Measurements from ENCODE around the gene CORIN.

Gene CORIN

GRCh38 chr4:47686294-47686872, 151.5 kb downstream of the CORIN start:
- H3K27me3 ChIP-seq (replicated peaks; ENCODE audit: control insufficient read depth, insufficient read depth, low read length, poor library complexity, severe bottlenecking), result no peaks in the 10 kb centered on the region
- H3K36me3 ChIP-seq (ENCODE audit: control insufficient read depth, insufficient read depth, low read length), result no peaks in the 10 kb centered on the region
- DNase-seq, result peak; percentile 17 to 45 (median 18)
- H3K4me3 ChIP-seq (ENCODE audit: insufficient read depth, low read depth, low read length, poor library complexity, severe bottlenecking), result no peak overlapping the region
- H3K27ac ChIP-seq (ENCODE audit: insufficient read depth, low read length, poor library complexity, severe bottlenecking), result no peak overlapping the region
- H3K9me3 ChIP-seq (ENCODE audit: control insufficient read depth, low read length), result no peaks in the 10 kb centered on the region
- no peaks in the 10 kb centered on the region for H3K4me1 ChIP-seq (ENCODE audit: control insufficient read depth, insufficient read depth, low read length, poor library complexity, severe bottlenecking)

DNA sequence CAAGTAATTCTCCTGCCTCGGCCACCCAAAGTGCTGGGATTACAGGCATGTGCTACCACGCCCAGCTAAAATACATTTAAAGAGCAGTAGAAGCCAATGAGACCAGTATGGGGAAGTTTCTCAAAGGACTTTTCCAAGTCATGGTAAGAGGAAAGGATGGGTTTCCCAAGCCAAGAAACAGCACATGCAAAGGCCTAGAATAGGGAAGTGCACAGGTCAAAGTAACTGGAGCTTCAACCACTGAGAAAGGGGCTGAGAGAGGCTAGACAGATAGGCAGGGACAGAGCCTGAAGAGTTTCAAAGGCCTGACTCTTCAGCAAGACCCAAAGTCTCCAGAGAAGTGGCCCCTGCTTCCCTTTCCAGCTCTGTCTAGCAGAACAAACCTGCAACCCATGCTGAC, 162.1 kb downstream of the CORIN start:
- DNase-seq, result no peak
- H3K36me3 ChIP-seq (ENCODE audit: control insufficient read depth, insufficient read depth, low read length), result no peaks in the 10 kb centered on the region
- peaks cover 3% of the 10 kb centered on the region for H3K27me3 ChIP-seq (replicated peaks; ENCODE audit: control insufficient read depth, insufficient read depth, low read length, poor library complexity, severe bottlenecking)
- H3K9me3 ChIP-seq (ENCODE audit: control insufficient read depth, low read length), result no peaks in the 10 kb centered on the region
- no peak overlapping the region for H3K4me3 ChIP-seq (ENCODE audit: insufficient read depth, low read depth, low read length, poor library complexity, severe bottlenecking)
- H3K4me1 ChIP-seq (ENCODE audit: control insufficient read depth, insufficient read depth, low read length, poor library complexity, severe bottlenecking), result no peaks in the 10 kb centered on the region
- H3K27ac ChIP-seq (ENCODE audit: insufficient read depth, low read length, poor library complexity, severe bottlenecking), result no peak overlapping the region

DNA sequence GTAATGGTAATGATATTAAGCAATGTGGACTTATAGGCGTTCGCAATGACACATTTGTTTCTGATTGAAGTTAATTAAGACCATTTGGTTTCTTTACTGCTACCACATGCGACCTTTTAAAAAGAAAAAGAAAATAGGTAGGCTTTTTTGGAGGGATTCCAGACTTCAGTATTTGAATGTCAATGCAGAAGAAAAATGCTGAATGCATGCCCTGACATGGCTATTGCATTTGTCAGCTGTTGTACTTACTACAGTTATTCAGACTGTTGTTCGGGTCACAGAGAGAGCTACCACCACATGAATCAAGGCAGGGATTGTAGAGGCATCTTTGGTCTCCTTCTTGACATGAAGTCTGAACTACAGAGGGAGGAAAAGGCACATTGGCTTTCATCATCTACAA, 163.7 kb downstream of the CORIN start:
- DNase-seq, result no peak
- H3K36me3 ChIP-seq (ENCODE audit: control insufficient read depth, insufficient read depth, low read length), result no peaks in the 10 kb centered on the region

GRCh38 chr4:47672696-47673095, 165.2 kb downstream of the CORIN start:
- H3K36me3 ChIP-seq (ENCODE audit: control insufficient read depth, insufficient read depth, low read length), result no peaks in the 10 kb centered on the region
- H3K4me1 ChIP-seq (ENCODE audit: control insufficient read depth, insufficient read depth, low read length, poor library complexity, severe bottlenecking), result no peaks in the 10 kb centered on the region
- H3K4me3 ChIP-seq (ENCODE audit: insufficient read depth, low read depth, low read length, poor library complexity, severe bottlenecking), result no peak overlapping the region
- no peaks in the 10 kb centered on the region for H3K27me3 ChIP-seq (replicated peaks; ENCODE audit: control insufficient read depth, insufficient read depth, low read length, poor library complexity, severe bottlenecking)
- no peak for DNase-seq
- H3K9me3 ChIP-seq (ENCODE audit: control insufficient read depth, low read length), result no peaks in the 10 kb centered on the region
- H3K27ac ChIP-seq (ENCODE audit: insufficient read depth, low read length, poor library complexity, severe bottlenecking), result no peak overlapping the region

More for the DNA sequence above, 163.7 kb downstream of the CORIN start:
- H3K27ac ChIP-seq (ENCODE audit: insufficient read depth, low read length, poor library complexity, severe bottlenecking), result no peak overlapping the region
- no peaks in the 10 kb centered on the region for H3K27me3 ChIP-seq (replicated peaks; ENCODE audit: control insufficient read depth, insufficient read depth, low read length, poor library complexity, severe bottlenecking)
- no peak overlapping the region for H3K4me3 ChIP-seq (ENCODE audit: insufficient read depth, low read depth, low read length, poor library complexity, severe bottlenecking)
- H3K4me1 ChIP-seq (ENCODE audit: control insufficient read depth, insufficient read depth, low read length, poor library complexity, severe bottlenecking), result no peaks in the 10 kb centered on the region
- no peaks in the 10 kb centered on the region for H3K9me3 ChIP-seq (ENCODE audit: control insufficient read depth, low read length)

- no peaks in the 10 kb centered on the region for H3K9me3 ChIP-seq (ENCODE audit: control insufficient read depth, low read length)
- no peak overlapping the region for H3K4me3 ChIP-seq (ENCODE audit: insufficient read depth, low read depth, low read length, poor library complexity, severe bottlenecking)
- no peaks in the 10 kb centered on the region for H3K36me3 ChIP-seq (ENCODE audit: control insufficient read depth, insufficient read depth, low read length)
- DNase-seq, result no peak
- H3K4me1 ChIP-seq (ENCODE audit: control insufficient read depth, insufficient read depth, low read length, poor library complexity, severe bottlenecking), result no peaks in the 10 kb centered on the region
- H3K27ac ChIP-seq (ENCODE audit: insufficient read depth, low read length, poor library complexity, severe bottlenecking), result no peak overlapping the region
- H3K27me3 ChIP-seq (replicated peaks; ENCODE audit: control insufficient read depth, insufficient read depth, low read length, poor library complexity, severe bottlenecking), result no peaks in the 10 kb centered on the region
These were observed 167.9 kb downstream of the CORIN start for GRCh38 chr4:47669946-47670345.

DNA sequence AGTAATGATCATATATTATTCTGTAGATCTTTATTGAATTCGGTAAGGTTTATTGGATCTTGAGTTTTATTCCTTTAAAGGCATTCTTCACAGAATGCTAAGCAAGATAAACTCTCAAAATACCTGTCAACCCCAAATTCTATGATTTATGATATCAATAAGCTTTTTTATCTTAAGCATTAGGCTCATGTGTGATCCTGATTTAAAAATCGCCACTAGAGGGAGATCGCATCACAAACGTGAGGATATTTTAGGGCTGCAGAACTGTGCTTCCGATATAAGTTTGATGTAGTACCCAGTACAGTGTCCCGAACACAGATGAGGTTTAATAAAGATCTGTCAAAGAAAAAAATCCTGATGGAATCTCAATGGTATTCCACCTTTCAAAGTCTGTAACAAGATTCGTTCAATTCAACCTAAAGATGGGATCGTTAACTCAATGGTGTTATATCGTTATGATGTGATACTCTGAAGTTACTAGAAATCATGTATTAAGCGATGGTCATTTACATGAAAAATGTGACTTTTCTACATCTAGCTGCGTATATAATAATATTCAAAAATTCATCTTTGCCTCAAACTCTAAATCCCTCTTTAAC, 169.0 kb downstream of the CORIN start:
- H3K4me3 ChIP-seq (ENCODE audit: insufficient read depth, low read depth, low read length, poor library complexity, severe bottlenecking), result no peak overlapping the region
- no peaks in the 10 kb centered on the region for H3K4me1 ChIP-seq (ENCODE audit: control insufficient read depth, insufficient read depth, low read length, poor library complexity, severe bottlenecking)
- H3K36me3 ChIP-seq (ENCODE audit: control insufficient read depth, insufficient read depth, low read length), result no peaks in the 10 kb centered on the region
- H3K27me3 ChIP-seq (replicated peaks; ENCODE audit: control insufficient read depth, insufficient read depth, low read length, poor library complexity, severe bottlenecking), result no peaks in the 10 kb centered on the region
- H3K9me3 ChIP-seq (ENCODE audit: control insufficient read depth, low read length), result no peaks in the 10 kb centered on the region
- DNase-seq, result no peak
- H3K27ac ChIP-seq (ENCODE audit: insufficient read depth, low read length, poor library complexity, severe bottlenecking), result no peak overlapping the region

DNA sequence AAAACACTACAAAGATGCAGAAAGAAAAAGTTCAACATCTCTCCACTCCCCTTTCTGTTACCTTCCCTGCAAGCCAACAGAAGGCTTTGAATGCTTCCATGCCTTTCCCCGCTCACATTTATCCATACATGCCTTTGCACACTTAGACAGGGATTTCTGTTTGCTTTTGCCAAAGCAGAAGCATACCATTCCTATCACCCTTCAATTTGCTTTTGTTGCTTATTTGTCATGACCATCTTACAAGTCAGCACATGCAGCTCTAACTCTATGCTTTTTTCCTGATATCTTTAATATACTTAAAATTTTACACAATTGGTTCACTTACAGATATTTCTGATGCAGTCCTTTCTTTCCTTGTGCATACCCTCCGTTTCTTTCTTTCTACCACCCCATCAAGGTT, 169.6 kb downstream of the CORIN start:
- H3K4me3 ChIP-seq (ENCODE audit: insufficient read depth, low read depth, low read length, poor library complexity, severe bottlenecking), result no peak overlapping the region
- no peaks in the 10 kb centered on the region for H3K4me1 ChIP-seq (ENCODE audit: control insufficient read depth, insufficient read depth, low read length, poor library complexity, severe bottlenecking)
- no peak overlapping the region for H3K27ac ChIP-seq (ENCODE audit: insufficient read depth, low read length, poor library complexity, severe bottlenecking)
- H3K36me3 ChIP-seq (ENCODE audit: control insufficient read depth, insufficient read depth, low read length), result no peaks in the 10 kb centered on the region
- no peaks in the 10 kb centered on the region for H3K9me3 ChIP-seq (ENCODE audit: control insufficient read depth, low read length)
- no peak for DNase-seq
- no peaks in the 10 kb centered on the region for H3K27me3 ChIP-seq (replicated peaks; ENCODE audit: control insufficient read depth, insufficient read depth, low read length, poor library complexity, severe bottlenecking)

DNA sequence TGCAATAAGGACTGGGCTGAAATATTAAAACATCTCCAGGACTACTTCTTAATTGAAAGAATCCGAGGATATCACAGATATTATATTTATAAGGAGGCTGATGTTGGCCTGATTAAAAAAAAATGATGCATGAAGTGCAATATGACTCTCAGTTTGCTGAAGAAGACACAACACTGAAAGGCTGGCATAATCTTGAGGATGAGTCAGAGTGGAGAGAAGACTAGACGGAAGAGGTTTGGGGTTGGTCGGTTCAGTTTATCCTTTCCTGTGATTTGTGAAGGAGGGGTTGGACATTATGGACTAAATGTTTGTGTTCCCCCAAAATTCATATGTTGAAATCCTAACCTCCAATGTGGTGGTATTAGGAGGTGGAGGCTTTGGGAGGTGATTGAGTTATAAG, 170.3 kb downstream of the CORIN start:
- DNase-seq, result no peak
- no peak overlapping the region for H3K4me3 ChIP-seq (ENCODE audit: insufficient read depth, low read depth, low read length, poor library complexity, severe bottlenecking)
- H3K27ac ChIP-seq (ENCODE audit: insufficient read depth, low read length, poor library complexity, severe bottlenecking), result no peak overlapping the region
- H3K36me3 ChIP-seq (ENCODE audit: control insufficient read depth, insufficient read depth, low read length), result no peaks in the 10 kb centered on the region
- no peaks in the 10 kb centered on the region for H3K4me1 ChIP-seq (ENCODE audit: control insufficient read depth, insufficient read depth, low read length, poor library complexity, severe bottlenecking)
- H3K27me3 ChIP-seq (replicated peaks; ENCODE audit: control insufficient read depth, insufficient read depth, low read length, poor library complexity, severe bottlenecking), result no peaks in the 10 kb centered on the region
- no peaks in the 10 kb centered on the region for H3K9me3 ChIP-seq (ENCODE audit: control insufficient read depth, low read length)

GRCh38 chr4:47664051-47664826, 173.6 kb downstream of the CORIN start:
- DNase-seq, result no peak
- Histone ChIP-seq H3K9me3 (ENCODE audit: control insufficient read depth, low read length) (no peaks in the 10 kb centered on the region), H3K27me3 (replicated peaks; ENCODE audit: control insufficient read depth, insufficient read depth, low read length, poor library complexity, severe bottlenecking) (no peaks in the 10 kb centered on the region), H3K4me1 (ENCODE audit: control insufficient read depth, insufficient read depth, low read length, poor library complexity, severe bottlenecking) (no peaks in the 10 kb centered on the region), H3K4me3 (ENCODE audit: insufficient read depth, low read depth, low read length, poor library complexity, severe bottlenecking) (no peak overlapping the region), H3K36me3 (ENCODE audit: control insufficient read depth, insufficient read depth, low read length) (no peaks in the 10 kb centered on the region), H3K27ac (ENCODE audit: insufficient read depth, low read length, poor library complexity, severe bottlenecking) (no peak overlapping the region)

GRCh38 chr4:47662975-47663374, 174.9 kb downstream of the CORIN start:
- no peak for DNase-seq
- H3K4me3 ChIP-seq (ENCODE audit: insufficient read depth, low read depth, low read length, poor library complexity, severe bottlenecking), result no peak overlapping the region
- H3K27me3 ChIP-seq (replicated peaks; ENCODE audit: control insufficient read depth, insufficient read depth, low read length, poor library complexity, severe bottlenecking), result no peaks in the 10 kb centered on the region
- no peak overlapping the region for H3K27ac ChIP-seq (ENCODE audit: insufficient read depth, low read length, poor library complexity, severe bottlenecking)
- no peaks in the 10 kb centered on the region for H3K36me3 ChIP-seq (ENCODE audit: control insufficient read depth, insufficient read depth, low read length)
- no peaks in the 10 kb centered on the region for H3K4me1 ChIP-seq (ENCODE audit: control insufficient read depth, insufficient read depth, low read length, poor library complexity, severe bottlenecking)
- no peaks in the 10 kb centered on the region for H3K9me3 ChIP-seq (ENCODE audit: control insufficient read depth, low read length)
